ENCODE measurements around the gene SYT9.
A peak's percentile ranks its signal among the peaks of the same experiment; 100 is the strongest.

SYT9 gene

GRCh38 chr11:7451520-7451919, 199.8 kb downstream of the SYT9 start:
- no peak for DNase-seq (ENCODE audit: low read depth, low spot score)
- H3K27ac ChIP-seq: no peak overlapping the region

- H3K27ac ChIP-seq: no peak overlapping the region
- DNase-seq (ENCODE audit: low read depth, low spot score): no peak
Measured at GRCh38 chr11:7451952-7452494, 200.3 kb downstream of the SYT9 start.

GRCh38 chr11:7454854-7455253, 203.2 kb downstream of the SYT9 start:
- no peak overlapping the region for H3K27ac ChIP-seq
- no peak for DNase-seq (ENCODE audit: low read depth, low spot score)

- DNase-seq (ENCODE audit: low read depth, low spot score): peak; percentile 36
- H3K27ac ChIP-seq: no peak overlapping the region
Measured at GRCh38 chr11:7457211-7457610, 205.5 kb downstream of the SYT9 start.

GRCh38 chr11:7462706-7463105, 211.0 kb downstream of the SYT9 start:
- DNase-seq (ENCODE audit: low read depth, low spot score): no peak

GRCh38 chr11:7467652-7468051, 215.9 kb downstream of the SYT9 start:
- no peak for DNase-seq (ENCODE audit: low read depth, low spot score)
- no peak overlapping the region for H3K27ac ChIP-seq

More at GRCh38 chr11:7462706-7463105, 211.0 kb downstream of the SYT9 start:
- H3K27ac ChIP-seq: no peak overlapping the region

GRCh38 chr11:7469351-7469865, 217.7 kb downstream of the SYT9 start:
- no peak overlapping the region for H3K27ac ChIP-seq
- no peak for DNase-seq (ENCODE audit: low read depth, low spot score)

- DNase-seq (ENCODE audit: low read depth, low spot score): no peak
Measured at GRCh38 chr11:7471071-7471470, 219.4 kb downstream of the SYT9 start.

GRCh38 chr11:7473717-7474116, 222.0 kb downstream of the SYT9 start:
- H3K27ac ChIP-seq: no peak overlapping the region
- no peak for DNase-seq (ENCODE audit: low read depth, low spot score)

More at GRCh38 chr11:7471071-7471470, 219.4 kb downstream of the SYT9 start:
- H3K27ac ChIP-seq: no peak overlapping the region

- no peak overlapping the region for H3K27ac ChIP-seq
- DNase-seq (ENCODE audit: low read depth, low spot score): no peak
Measured at GRCh38 chr11:7480113-7480512, 228.4 kb downstream of the SYT9 start.

GRCh38 chr11:7484131-7484530, 232.4 kb downstream of the SYT9 start:
- no peak for DNase-seq (ENCODE audit: low read depth, low spot score)
- no peak overlapping the region for H3K27ac ChIP-seq

GRCh38 chr11:7484645-7485044, 232.9 kb downstream of the SYT9 start:
- H3K27ac ChIP-seq: no peak overlapping the region
- DNase-seq (ENCODE audit: low read depth, low spot score): no peak

- no peak for DNase-seq (ENCODE audit: low read depth, low spot score)
- H3K27ac ChIP-seq: no peak within 1 kb of the TSS
Measured at GRCh38 chr11:7485186-7486097, 233.7 kb downstream of the SYT9 start, which contains the start of gene OLFML1. TSS of gene OLFML1 (plus strand) at chr11:7485506. CDS start at chr11:7485876, 370 bp downstream.

- DNase-seq (ENCODE audit: low read depth, low spot score): no peak
- no peak overlapping the region for H3K27ac ChIP-seq
Measured at GRCh38 chr11:7486098-7486780, 234.5 kb downstream of the SYT9 start.

- no peak overlapping the region for H3K27ac ChIP-seq
- DNase-seq (ENCODE audit: low read depth, low spot score): no peak
Measured at GRCh38 chr11:7486781-7487140, 235.1 kb downstream of the SYT9 start.

GRCh38 chr11:7487360-7487759, 235.7 kb downstream of the SYT9 start:
- H3K27ac ChIP-seq: no peak overlapping the region
- DNase-seq (ENCODE audit: low read depth, low spot score): no peak

- no peak overlapping the region for H3K27ac ChIP-seq
- no peak for DNase-seq (ENCODE audit: low read depth, low spot score)
Measured at GRCh38 chr11:7488681-7489080, 237.0 kb downstream of the SYT9 start.

- DNase-seq (ENCODE audit: low read depth, low spot score): no peak
- no peak overlapping the region for H3K27ac ChIP-seq
Measured at GRCh38 chr11:7489376-7489775, 237.7 kb downstream of the SYT9 start.

- no peak for DNase-seq (ENCODE audit: low read depth, low spot score)
- H3K27ac ChIP-seq: no peak overlapping the region
Measured at GRCh38 chr11:7490054-7490453, 238.3 kb downstream of the SYT9 start.

GRCh38 chr11:7490535-7490934, 238.8 kb downstream of the SYT9 start:
- no peak for DNase-seq (ENCODE audit: low read depth, low spot score)
- H3K27ac ChIP-seq: no peak overlapping the region

- no peak for DNase-seq (ENCODE audit: low read depth, low spot score)
- no peak overlapping the region for H3K27ac ChIP-seq
Measured at GRCh38 chr11:7492253-7492652, 240.5 kb downstream of the SYT9 start.

Measured in epithelial cell of prostate (primary cell).